Spleen (tissue), 11 donors: ENCODE data around the gene AQP9. TPM values are rescaled to one million over a fixed set of nuclear protein-coding genes. Genes with fewer than 3 reads are reported as not detected.

Experiments
- DNase-seq: peaks from one replicate; pipeline ENCODE4 v3.0.0-alpha.2; 2020
- H3K27ac ChIP-seq, 8 donors: fragments of 200-600 bp; sonication (generic) in 7 of 8; 1 replicate in 4 of 8; 2 replicates in 4 of 8; pipeline versions ENCODE4 v1.5.0 to v1.8.0; 2016 to 2021; ENCODE audit warnings: inconsistent platforms in 4 of 8, mild to moderate bottlenecking in 4 of 8, moderate library complexity in 1 of 8
- H3K27me3 ChIP-seq, 7 donors: fragments of 200-600 bp; sonication (generic) in 6 of 7; replicated peaks in 1 of 7; 1 replicate in 4 of 7; 2 replicates in 3 of 7; pipeline versions ENCODE4 v1.5.0 to v1.8.0; 2016 to 2021; ENCODE audit warnings: inconsistent platforms in 3 of 7, mild to moderate bottlenecking in 1 of 7
- H3K36me3 ChIP-seq, 6 donors: fragments of 200-600 bp; sonication (generic) in 5 of 6; 1 replicate in 4 of 6; 2 replicates in 2 of 6; pipeline versions ENCODE4 v1.5.0 to v1.8.0; 2016 to 2021; ENCODE audit warnings: inconsistent platforms in 2 of 6
- H3K4me1 ChIP-seq, 6 donors: fragments of 200-600 bp; sonication (generic) in 5 of 6; 1 replicate in 3 of 6; 2 replicates in 3 of 6; pipeline versions ENCODE4 v1.5.0 to v1.8.0; 2016 to 2021; ENCODE audit warnings: inconsistent platforms in 3 of 6
- H3K4me3 ChIP-seq, 8 donors: fragments of 200-600 bp; sonication (generic) in 7 of 8; 1 replicate in 4 of 8; 2 replicates in 4 of 8; pipeline versions ENCODE4 v1.5.0 to v1.8.0; 2016 to 2021; ENCODE audit warnings: inconsistent platforms in 4 of 8, mild to moderate bottlenecking in 4 of 8, moderate library complexity in 2 of 8
- H3K9me3 ChIP-seq, 8 donors: fragments of 200-600 bp; sonication (generic) in 7 of 8; 1 replicate in 4 of 8; 2 replicates in 4 of 8; pipeline versions ENCODE4 v1.5.0 to v1.8.0; 2016 to 2021; ENCODE audit warnings: inconsistent platforms in 4 of 8
- CTCF ChIP-seq, 11 experiments: fragments of 200-600 bp in 7 of 11; fragments of 450-650 bp in 4 of 11; sonication (generic) in 4 of 11; IDR thresholded peaks in 8 of 11; conservative IDR thresholded peaks in 3 of 11; 1 replicate in 7 of 11; 2 replicates in 4 of 11; pipeline versions ENCODE4 v1.4.0 to v1.8.0; 2016 to 2021; ENCODE audit warnings: antibody characterized with exemption in 11 of 11, inconsistent platforms in 4 of 11, mild to moderate bottlenecking in 1 of 11
- POLR2A ChIP-seq, 3 donors: fragments of 450-650 bp; IDR thresholded peaks; one replicate each; pipeline ENCODE4 v1.5.1; 2017; ENCODE audit warnings: antibody characterized with exemption in 3 of 3, mild to moderate bottlenecking in 1 of 3
- POLR2AphosphoS5 ChIP-seq, 3 donors: sonication (generic); formaldehyde crosslinking; IDR thresholded peaks; one replicate each; pipeline ENCODE4 v1.5.1; 2017; ENCODE audit warnings: antibody characterized with exemption in 3 of 3
- WGBS, 5 donors: extraction: QIAGEN DNeasy Blood & Tissue Kit in 3 of 5; methylation state at CpG; one replicate each; pipeline versions ENCODE4 v1.1.5 to v1.1.7; 2013 to 2018; 5-methylcytosine and 5-hydroxymethylcytosine counted together
- intact Hi-C: fragments of 100-400 bp; cut with DNase I; formaldehyde crosslinking; loops from one replicate; pipeline ENCODE4 v1.15.0; 2023; ENCODE audit warnings: low total_unique reads
- polyA plus RNA-seq, 3 donors: library from polyadenylated mRNA; stranded (reverse); fragments of 200-250 nt; gene quantifications; one replicate each; pipeline ENCODE4 v1.2.1, GENCODE V29; 2013
- total RNA-seq, 7 donors: library from RNA; depleted of rRNA in 3 of 7; stranded (reverse); fragments of >200 nt in 3 of 7; fragmentation: NEBNext Ultra II Directional in 4 of 7; extraction: Animal tissue kit (Norgen Biotek cat#: 25700) in 4 of 7; gene quantifications; one replicate each; pipeline versions ENCODE4 v1.1.0 to v1.2.1, GENCODE V29; 2016 to 2021
- donor health status: healthy with polysubstance abuse.
- donor health status: DM: no; HTN: no; CAD: no; lungs with moderate emphysema.
- donor health status: DM: no; HTN: no; CAD: no.
- donor health status: Bipolar disorder and iron deficiency.
- donor health status: healthy.
- donor health status: DM: no; HTN: no; CAD: no.
- donor health status: DM: yes; HTN: yes; CAD: no.

AQP9 gene
- total and polyA plus RNA-seq, 10 donors: 1.2 to 182 (median 50.0) TPM

GRCh38 chr15:58148120-58148519 lies 9.9 kb downstream of the AQP9 start:
- peaks cover 0 to 21% (median 0%) of the 10 kb centered on the region in 6 donors for H3K4me1 ChIP-seq
- peak overlapping the region in 1 of 8 donors; percentile 54 for H3K4me3 ChIP-seq
- no peaks in the 10 kb centered on the region for H3K36me3 ChIP-seq
- peaks cover 0 to 14% (median 0%) of the 10 kb centered on the region in 7 donors for H3K27me3 ChIP-seq
- TF ChIP-seq CTCF (IDR thresholded peaks at IDR 0.05 in 8 of 11, conservative IDR thresholded peaks at IDR 0.05 in 3 of 11) (no peak), POLR2AphosphoS5 (IDR thresholded peaks at IDR 0.05) (no peak), POLR2A (IDR thresholded peaks at IDR 0.05) (no peak)
- DNase-seq: no peak
- intact Hi-C loops: no loop called here
- no peaks in the 10 kb centered on the region for H3K9me3 ChIP-seq
- H3K27ac ChIP-seq: peak overlapping the region in 7 of 8 donors; percentile 65 to 93 (median 82)

- peak overlapping the region in 1 of 8 donors; percentile 54 for H3K4me3 ChIP-seq
- H3K27me3 ChIP-seq: peaks cover 0 to 13% (median 0%) of the 10 kb centered on the region in 7 donors
- no peak for TF ChIP-seq CTCF (IDR thresholded peaks at IDR 0.05 in 8 of 11, conservative IDR thresholded peaks at IDR 0.05 in 3 of 11)
- no peak for TF ChIP-seq POLR2A (IDR thresholded peaks at IDR 0.05)
- TF ChIP-seq POLR2AphosphoS5 (IDR thresholded peaks at IDR 0.05): no peak
- DNase-seq: no peak
- no peaks in the 10 kb centered on the region for H3K36me3 ChIP-seq
- H3K4me1 ChIP-seq: peaks cover 0 to 21% (median 0%) of the 10 kb centered on the region in 6 donors
- intact Hi-C loops: no loop called here
- 68 to 84% (median 75%) methylated on average over 4 of the region's 4 CpGs for WGBS, 5 donors
- H3K9me3 ChIP-seq: no peaks in the 10 kb centered on the region
- peak overlapping the region in 5 of 8 donors; percentile 55 to 93 (median 85) for H3K27ac ChIP-seq
Observed at GRCh38 chr15:58148633-58149445, 10.7 kb downstream of the AQP9 start.

GRCh38 chr15:58154769-58155168 lies 16.6 kb downstream of the AQP9 start:
- WGBS, 5 donors: 92 to 100% (median 96%) methylated on average over 2 of the region's 2 CpGs
- TF ChIP-seq CTCF (IDR thresholded peaks at IDR 0.05 in 8 of 11, conservative IDR thresholded peaks at IDR 0.05 in 3 of 11) (no peak), POLR2A (IDR thresholded peaks at IDR 0.05) (no peak), POLR2AphosphoS5 (IDR thresholded peaks at IDR 0.05) (no peak)
- intact Hi-C loops: no loop called here
- DNase-seq: no peak
- H3K27ac ChIP-seq: no peak overlapping the region
- no peaks in the 10 kb centered on the region for H3K4me1 ChIP-seq
- H3K36me3 ChIP-seq: no peaks in the 10 kb centered on the region
- no peaks in the 10 kb centered on the region for H3K9me3 ChIP-seq
- H3K27me3 ChIP-seq: no peaks in the 10 kb centered on the region
- H3K4me3 ChIP-seq: no peak overlapping the region

GRCh38 chr15:58159827-58160386 lies 21.7 kb downstream of the AQP9 start:
- Histone ChIP-seq H3K9me3 (no peaks in the 10 kb centered on the region), H3K27me3 (peaks cover 0 to 6% (median 0%) of the 10 kb centered on the region in 7 donors), H3K36me3 (no peaks in the 10 kb centered on the region), H3K4me3 (no peak overlapping the region), H3K27ac (no peak overlapping the region), H3K4me1 (no peaks in the 10 kb centered on the region)
- 83 to 91% (median 86%) methylated on average over 6 of the region's 6 CpGs for WGBS, 5 donors
- no peak for DNase-seq
- intact Hi-C loops: no loop called here
- TF ChIP-seq CTCF (IDR thresholded peaks at IDR 0.05 in 8 of 11, conservative IDR thresholded peaks at IDR 0.05 in 3 of 11) (no peak), POLR2AphosphoS5 (IDR thresholded peaks at IDR 0.05) (no peak), POLR2A (IDR thresholded peaks at IDR 0.05) (no peak)
